CD4-positive, alpha-beta T cell (primary cell): Measurements from ENCODE around the gene NDUFA8. TPM values are rescaled to one million over a fixed set of nuclear protein-coding genes. Genes with fewer than 3 reads are reported as not detected.
"Not testable (repeated sequence)": the region's sequence is repeated elsewhere in the genome, so short reads cannot be mapped to it uniquely, and the experiment has no call there.

Experiments
- ATAC-seq: fragments of 200-7000 bp; cut with Tn5 transposase; one replicate; pipeline ENCODE4 v1.10.0; 2022; ENCODE audit warnings: mild to moderate bottlenecking; ENCODE audit not compliant: poor library complexity
- CTCF ChIA-PET: fragments of 350-600 bp; sonication (Branson Sonifier 250); formaldehyde crosslinking; loops from one replicate; lab custom pipeline; 2021; ENCODE audit warnings: antibody characterized with exemption, inconsistent platforms; lab: Charles Lee
- POLR2A ChIA-PET: fragments of 350-600 bp; sonication (Branson Sonifier 250); formaldehyde crosslinking; loops from one replicate; lab custom pipeline; 2021; ENCODE audit warnings: antibody characterized with exemption, inconsistent platforms; lab: Charles Lee
- DNase-seq, 14 experiments: peaks; one replicate each; pipeline ENCODE4 v3.0.0-alpha.2; 2013 to 2020; ENCODE audit warnings: mixed read lengths in 2 of 14
- H3K27ac ChIP-seq, 2 donors: one replicate each; pipeline versions ENCODE4 v1.5.1 to v1.7.0; 2013; ENCODE audit warnings: low read length in 2 of 2, low read depth in 1 of 2, mild to moderate bottlenecking in 1 of 2
- H3K27me3 ChIP-seq, 2 experiments: 1 replicate in 1 of 2; 2 replicates in 1 of 2; pipeline versions ENCODE4 v1.6.1 to v1.7.0; 2013; ENCODE audit warnings: low read length in 2 of 2, control low read depth in 1 of 2, mild to moderate bottlenecking in 1 of 2, moderate library complexity in 1 of 2; ENCODE audit not compliant: insufficient read depth in 2 of 2, control insufficient read depth in 1 of 2
- H3K36me3 ChIP-seq: one replicate; pipeline ENCODE4 v1.6.1; 2013; ENCODE audit warnings: low read length, control low read depth; ENCODE audit not compliant: insufficient read depth
- H3K4me1 ChIP-seq: one replicate; pipeline ENCODE4 v1.6.1; 2013; ENCODE audit warnings: low read length, control low read depth; ENCODE audit not compliant: insufficient read depth
- H3K4me3 ChIP-seq: one replicate; pipeline ENCODE4 v1.5.1; 2013; ENCODE audit warnings: mild to moderate bottlenecking, low read length, moderate library complexity
- H3K9me3 ChIP-seq, 2 experiments: 1 replicate in 1 of 2; 2 replicates in 1 of 2; pipeline versions ENCODE4 v1.6.1 to v1.7.0; 2013; ENCODE audit warnings: low read length in 2 of 2, mild to moderate bottlenecking in 2 of 2, control low read depth in 1 of 2, moderate library complexity in 1 of 2; ENCODE audit not compliant: control insufficient read depth in 1 of 2, insufficient read depth in 1 of 2
- H3K27ac Mint-ChIP-seq: one replicate; pipeline ENCODE4 v1.8.0; 2020; ENCODE audit warnings: mixed read lengths
- H3K27me3 Mint-ChIP-seq: one replicate; pipeline ENCODE4 v1.8.0; 2021; ENCODE audit warnings: mixed read lengths
- H3K36me3 Mint-ChIP-seq: one replicate; pipeline ENCODE4 v1.8.0; 2021; ENCODE audit warnings: low read depth, mixed read lengths
- H3K4me1 Mint-ChIP-seq: one replicate; pipeline ENCODE4 v1.8.0; 2021; ENCODE audit warnings: low read depth, mixed read lengths
- H3K4me3 Mint-ChIP-seq: one replicate; pipeline ENCODE4 v1.8.0; 2020; ENCODE audit warnings: mild to moderate bottlenecking, mixed read lengths
- H3K9me3 Mint-ChIP-seq: one replicate; pipeline ENCODE4 v1.8.0; 2020; ENCODE audit warnings: mixed read lengths
- CTCF ChIP-seq: fragments of 200-600 bp; IDR thresholded peaks from one replicate; pipeline ENCODE4 v1.8.0; 2022; ENCODE audit warnings: antibody characterized with exemption, mild to moderate bottlenecking
- intact Hi-C, 2 experiments: fragments of 100-400 bp; cut with DNase I in 1 of 2; cut with micrococcal nuclease in 1 of 2; formaldehyde crosslinking; loops; one replicate each; pipeline versions ENCODE4 v1.15.1 to v1.9.0; 2023 to 2025; cut with DNase I, micrococcal nuclease
- total RNA-seq, 174 experiments: library from RNA in 2 of 174; stranded (reverse) in 2 of 174; gene quantifications; one replicate each; pipeline ENCODE4 v1.2.3 and lab custom pipeline; 2021 to 2026

Gene NDUFA8
- total RNA-seq, 2 experiments from 2014 or later = 4.5 to 5.0 TPM

- Histone ChIP-seq H3K27me3 (no peaks in the 10 kb centered on the region), H3K36me3 (no peaks in the 10 kb centered on the region), H3K27ac (no peak overlapping the region), H3K9me3 (no peaks in the 10 kb centered on the region), H3K4me1 (peaks cover 5% of the 10 kb centered on the region), H3K4me3 (no peak overlapping the region)
- Mint-ChIP-seq H3K4me3 (no peak overlapping the region), H3K4me1 (peaks cover 5% of the 10 kb centered on the region), H3K27me3 (peaks cover 15% of the 10 kb centered on the region), H3K9me3 (no peaks in the 10 kb centered on the region), H3K27ac (no peak overlapping the region), H3K36me3 (no peaks in the 10 kb centered on the region)
- TF ChIP-seq CTCF = no peak
- DNase-seq (no peak), ATAC-seq (no peak)
- CTCF ChIA-PET = interaction anchor here (1.0 kb wide), 1 partner anchor 21 kb away, joined by 3 read pairs; no protein-coding TSS in a partner anchor
- intact Hi-C loops = loop anchor here in 1 of 2 experiments (1.0 kb wide), 1 partner anchor 19 kb away; no protein-coding TSS in a partner anchor
- POLR2A ChIA-PET = no interaction called here
Measured at GRCh38 chr9:122119721-122120120, 39.9 kb downstream of the NDUFA8 start.

GRCh38 chr9:122119166-122119521 is 40.4 kb downstream of the NDUFA8 start:
- Histone ChIP-seq H3K27me3 (peaks cover 0 to 4% of the 10 kb centered on the region in 2 experiments), H3K36me3 (no peaks in the 10 kb centered on the region), H3K4me3 (no peak overlapping the region), H3K4me1 (peaks cover 5% of the 10 kb centered on the region), H3K9me3 (no peaks in the 10 kb centered on the region), H3K27ac (no peak overlapping the region)
- Mint-ChIP-seq H3K27me3 (peaks cover 9% of the 10 kb centered on the region), H3K4me3 (no peak overlapping the region), H3K27ac (no peak overlapping the region), H3K9me3 (no peaks in the 10 kb centered on the region), H3K4me1 (peaks cover 5% of the 10 kb centered on the region), H3K36me3 (no peaks in the 10 kb centered on the region)
- intact Hi-C loops = no loop called here
- ChIA-PET POLR2A (no interaction called here), CTCF (no interaction called here)
- DNase-seq (no peak), ATAC-seq (no peak)
- no peak for TF ChIP-seq CTCF

GRCh38 chr9:122118343-122119165 is 41.0 kb downstream of the NDUFA8 start:
- no peak for TF ChIP-seq CTCF
- ATAC-seq (no peak), DNase-seq (no peak)
- H3K9me3 ChIP-seq = no peaks in the 10 kb centered on the region
- H3K27ac ChIP-seq = no peak overlapping the region
- Mint-ChIP-seq H3K4me3 (no peak overlapping the region), H3K9me3 (no peaks in the 10 kb centered on the region), H3K4me1 (peaks cover 5% of the 10 kb centered on the region), H3K36me3 (no peaks in the 10 kb centered on the region), H3K27ac (no peak overlapping the region), H3K27me3 (peaks cover 6% of the 10 kb centered on the region)
- peaks cover 0 to 8% of the 10 kb centered on the region in 2 experiments for H3K27me3 ChIP-seq
- intact Hi-C loops = no loop called here
- H3K36me3 ChIP-seq = no peaks in the 10 kb centered on the region
- ChIA-PET CTCF (no interaction called here), POLR2A (no interaction called here)
- peaks cover 5% of the 10 kb centered on the region for H3K4me1 ChIP-seq
- no peak overlapping the region for H3K4me3 ChIP-seq

GRCh38 chr9:122117241-122117640 is 42.3 kb downstream of the NDUFA8 start:
- DNase-seq, H3K4me1 Mint-ChIP-seq, H3K4me1 ChIP-seq, CTCF ChIA-PET, H3K36me3 Mint-ChIP-seq, ATAC-seq, H3K27me3 ChIP-seq, H3K4me3 ChIP-seq, H3K36me3 ChIP-seq, H3K27ac Mint-ChIP-seq, intact Hi-C loops, H3K4me3 Mint-ChIP-seq, H3K9me3 Mint-ChIP-seq, H3K27me3 Mint-ChIP-seq, H3K27ac ChIP-seq, H3K9me3 ChIP-seq, POLR2A ChIA-PET: not testable (repeated sequence)
